ENCODE measurements around the gene GPR137.
"Not testable (repeated sequence)": the region's sequence is repeated elsewhere in the genome, so short reads cannot be mapped to it uniquely, and the experiment has no call there.

GPR137 gene

DNA sequence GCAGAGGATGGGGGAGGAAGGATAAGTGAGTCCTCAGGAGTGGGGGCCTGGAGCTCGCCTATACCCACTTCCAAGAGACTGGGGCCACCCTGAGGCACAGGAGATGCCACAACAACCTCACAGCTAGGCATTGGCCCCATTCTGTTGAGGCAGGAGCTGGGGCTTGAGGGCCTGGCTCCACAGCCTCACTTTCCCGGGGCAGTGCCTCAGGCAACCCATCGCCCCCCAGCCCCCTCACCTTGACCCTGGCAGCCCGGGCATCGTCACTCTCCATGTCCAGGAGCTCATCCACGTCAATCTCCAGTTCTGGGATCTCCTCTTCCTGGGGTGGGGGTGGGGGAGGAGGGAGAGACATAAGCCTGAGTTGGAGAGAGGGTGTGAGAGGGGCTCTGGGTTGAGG is 40.7 kb upstream of the GPR137 start:
- Histone ChIP-seq H3K9me3 (no peaks in the 10 kb centered on the region), H3K36me3 (no peaks in the 10 kb centered on the region), H3K4me1 (peaks cover 4% of the 10 kb centered on the region), H3K27me3 (no peaks in the 10 kb centered on the region), H3K4me3 (ENCODE audit: low read depth, low read length) (peak overlapping the region; percentile 81)
- TF ChIP-seq CTCF (IDR thresholded peaks at IDR 0.05; ENCODE audit: low read depth, low read length) = no peak
- DNase-seq = no peak

DNA sequence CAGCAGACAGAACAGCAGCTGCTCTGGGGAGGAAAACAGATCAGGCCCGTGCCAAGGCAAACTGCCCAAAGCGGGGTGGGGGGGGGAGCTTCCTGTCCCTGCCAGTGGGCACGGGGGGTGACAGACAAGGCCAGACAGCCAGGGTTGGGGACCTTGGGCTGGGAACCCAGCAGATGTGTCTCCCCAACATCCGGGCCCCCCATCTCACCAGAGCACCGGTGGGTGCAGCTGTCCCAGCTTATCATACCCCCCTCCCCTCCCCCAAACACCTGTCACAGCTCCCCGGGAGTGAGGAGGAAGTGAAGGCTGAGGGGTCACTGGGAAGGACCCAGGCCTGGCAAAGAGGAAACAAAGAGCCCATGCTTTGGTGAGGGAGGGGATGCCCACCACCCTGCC is 40.2 kb upstream of the GPR137 start:
- H3K36me3 ChIP-seq = no peaks in the 10 kb centered on the region
- no peaks in the 10 kb centered on the region; the same call in 1 of the 2 replicates for H3K4me1 ChIP-seq
- H3K9me3 ChIP-seq = no peaks in the 10 kb centered on the region
- no peak for TF ChIP-seq CTCF (IDR thresholded peaks at IDR 0.05; ENCODE audit: low read depth, low read length)
- DNase-seq = no peak
- no peaks in the 10 kb centered on the region for H3K27me3 ChIP-seq
- H3K4me3 ChIP-seq (ENCODE audit: low read depth, low read length) = peak overlapping the region; percentile 81

DNA sequence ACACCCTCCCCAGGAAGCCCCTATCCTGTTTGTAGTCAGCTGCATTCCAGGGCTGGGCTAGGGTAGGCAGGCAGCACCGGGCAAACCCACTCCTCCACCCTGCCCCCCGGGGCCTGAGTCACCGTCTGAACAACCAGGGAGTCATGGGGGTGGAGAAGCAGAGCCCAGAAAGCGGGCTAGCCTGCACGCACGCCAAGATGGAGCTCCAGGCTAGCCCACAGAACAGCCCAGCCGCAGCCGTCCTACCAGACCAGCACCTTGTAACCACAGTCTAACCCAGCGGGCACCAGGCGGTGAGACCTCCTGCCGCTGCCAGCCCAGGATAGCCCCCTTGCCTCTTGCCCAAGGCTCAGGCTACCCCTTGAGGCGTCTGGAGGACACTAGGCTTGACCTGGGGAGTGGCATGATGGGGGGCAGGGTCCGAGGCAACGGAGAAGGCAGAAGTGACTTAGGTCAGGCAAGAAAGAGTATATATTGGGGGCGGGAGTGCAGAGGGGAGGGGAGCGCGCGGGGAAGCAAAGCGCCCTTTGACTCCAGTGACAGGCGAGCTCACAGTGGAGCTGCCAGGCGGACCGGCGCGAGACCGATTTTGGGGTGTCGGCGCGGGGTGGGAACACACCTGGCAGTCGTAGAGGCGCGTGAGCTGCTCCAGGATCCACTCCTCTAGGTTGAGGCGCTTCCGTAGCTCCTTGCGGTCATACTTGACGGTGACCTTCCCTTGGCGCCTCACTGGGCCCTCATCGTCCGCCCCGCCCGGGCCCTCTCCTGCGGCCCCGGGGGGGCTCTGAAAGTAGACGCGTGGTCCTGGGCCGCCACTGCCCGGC is 39.6 kb upstream of the GPR137 start:
- no peaks in the 10 kb centered on the region for H3K36me3 ChIP-seq
- no peak for TF ChIP-seq CTCF (IDR thresholded peaks at IDR 0.05; ENCODE audit: low read depth, low read length)
- H3K9me3 ChIP-seq = no peaks in the 10 kb centered on the region
- no peaks in the 10 kb centered on the region; the same call in 1 of the 2 replicates for H3K4me1 ChIP-seq
- DNase-seq = peak; percentile 48
- no peaks in the 10 kb centered on the region for H3K27me3 ChIP-seq
- peak overlapping the region; percentile 81 for H3K4me3 ChIP-seq (ENCODE audit: low read depth, low read length)

DNA sequence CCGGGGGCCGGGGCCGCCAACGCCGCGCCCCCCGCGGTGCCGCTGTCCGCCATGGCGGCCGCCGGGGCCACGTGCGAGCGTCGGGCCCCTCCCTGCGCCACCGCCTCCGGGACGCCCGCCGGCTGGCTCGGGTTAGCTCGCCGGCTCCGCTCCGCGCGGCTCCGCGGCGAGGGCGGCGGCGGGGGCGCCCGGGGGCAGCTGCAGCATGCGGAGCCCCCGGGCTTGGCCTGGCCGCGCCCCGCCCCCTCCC is 39.1 kb upstream of the GPR137 start:
- not testable (repeated sequence) for H3K27me3 ChIP-seq, H3K4me1 ChIP-seq, H3K36me3 ChIP-seq, H3K9me3 ChIP-seq, DNase-seq
- H3K4me3 ChIP-seq (ENCODE audit: low read depth, low read length) = peak overlapping the region; percentile 81

- Histone ChIP-seq H3K4me1 (no peaks in the 10 kb centered on the region; the same call in 1 of the 2 replicates), H3K4me3 (ENCODE audit: low read depth, low read length) (peak within 1 kb of the TSS; percentile 81), H3K27me3 (no peaks in the 10 kb centered on the region), H3K9me3 (no peaks in the 10 kb centered on the region), H3K36me3 (no peaks in the 10 kb centered on the region)
- DNase-seq = peak; percentile 88
- TF ChIP-seq CTCF (IDR thresholded peaks at IDR 0.05; ENCODE audit: low read depth, low read length) = no peak
Observed at GRCh38 chr11:64246871-64247728, 38.5 kb upstream of the GPR137 start, which contains the start of gene PPP1R14B. Gene PPP1R14B, minus strand, starts transcription at chr11:64246943. Its CDS starts 270 bp downstream, at chr11:64246673.

GRCh38 chr11:64247729-64248531 is 37.7 kb upstream of the GPR137 start:
- peak overlapping the region; percentile 65 for H3K4me3 ChIP-seq (ENCODE audit: low read depth, low read length)
- H3K36me3 ChIP-seq = no peaks in the 10 kb centered on the region
- no peaks in the 10 kb centered on the region; the same call in 1 of the 2 replicates for H3K4me1 ChIP-seq
- no peak for TF ChIP-seq CTCF (IDR thresholded peaks at IDR 0.05; ENCODE audit: low read depth, low read length)
- H3K9me3 ChIP-seq = no peaks in the 10 kb centered on the region
- H3K27me3 ChIP-seq = no peaks in the 10 kb centered on the region
- DNase-seq = no peak
